Astrocyte of the cerebellum (primary cell): Measurements from ENCODE around the gene RALY.

Source experiments
- DNase-seq: peaks from one replicate; pipeline ENCODE4 v3.0.0-alpha.2; 2011; ENCODE audit warnings: low read depth
- H3K4me3 ChIP-seq: 2 replicates; pipeline ENCODE4 v1.5.1; 2011; ENCODE audit warnings: mild to moderate bottlenecking, low read depth, low read length, moderate library complexity
- CTCF ChIP-seq: IDR thresholded peaks from 2 replicates; pipeline ENCODE4 v1.5.1; 2012; ENCODE audit warnings: low read length, low read depth, moderate library complexity, mild to moderate bottlenecking; ENCODE audit errors: missing control alignments
- in situ Hi-C: cut with HindIII; loops from 2 replicates; pipeline ENCODE4 v1.10.0; 2017; ENCODE audit warnings: low sequenced_read_pairs

Gene RALY

GRCh38 chr20:33993576-33994221, at the start of gene RALY:
Gene RALY (plus strand): TSS chr20:33993911. CDS start chr20:34072075, 78,164 bp downstream.
- peak within 1 kb of the TSS; percentile 94 for H3K4me3 ChIP-seq
- in situ Hi-C loops: loop anchor here (5.0 kb wide), 1 partner anchor 101 kb away; no protein-coding TSS in a partner anchor
- DNase-seq: no peak
- no peak for TF ChIP-seq CTCF

GRCh38 chr20:33944914-33945313, 48.8 kb upstream of the RALY start:
- in situ Hi-C loops: no loop called here
- DNase-seq: no peak
- H3K4me3 ChIP-seq: no peak overlapping the region
- TF ChIP-seq CTCF: no peak

DNA sequence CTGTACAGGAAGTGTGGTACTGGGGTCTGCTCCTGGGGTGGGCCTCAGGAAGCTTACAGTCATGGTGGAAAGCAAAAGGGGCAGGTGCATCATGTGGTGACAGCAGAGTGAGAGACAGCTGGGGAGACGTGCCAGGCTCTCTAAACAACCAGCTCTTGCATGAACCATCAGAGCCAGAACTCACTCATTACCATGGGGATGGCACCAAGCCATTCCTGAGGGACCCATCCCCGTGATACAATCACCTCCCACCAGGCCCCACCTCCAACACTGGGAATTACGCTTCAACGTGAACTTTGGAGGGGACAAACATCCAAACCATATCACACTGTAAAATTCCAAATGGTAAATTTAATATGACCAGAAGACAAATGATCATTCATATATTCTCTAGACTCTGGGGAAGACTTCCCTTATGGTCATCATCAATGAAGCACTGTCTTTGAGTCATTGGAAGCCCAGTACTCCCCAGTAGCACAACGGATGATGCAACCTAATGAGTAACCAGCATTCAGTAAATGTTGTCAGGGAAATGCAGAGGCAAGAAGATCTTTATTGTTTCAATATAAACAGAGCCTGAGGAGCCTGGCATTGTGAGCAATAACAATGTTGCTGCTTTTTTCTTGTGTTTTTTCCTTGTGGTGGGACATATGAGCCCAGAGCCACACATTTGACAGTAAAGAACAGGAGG, 48.2 kb upstream of the RALY start:
- DNase-seq: no peak
- no peak overlapping the region for H3K4me3 ChIP-seq
- in situ Hi-C loops: no loop called here
- no peak for TF ChIP-seq CTCF

DNA sequence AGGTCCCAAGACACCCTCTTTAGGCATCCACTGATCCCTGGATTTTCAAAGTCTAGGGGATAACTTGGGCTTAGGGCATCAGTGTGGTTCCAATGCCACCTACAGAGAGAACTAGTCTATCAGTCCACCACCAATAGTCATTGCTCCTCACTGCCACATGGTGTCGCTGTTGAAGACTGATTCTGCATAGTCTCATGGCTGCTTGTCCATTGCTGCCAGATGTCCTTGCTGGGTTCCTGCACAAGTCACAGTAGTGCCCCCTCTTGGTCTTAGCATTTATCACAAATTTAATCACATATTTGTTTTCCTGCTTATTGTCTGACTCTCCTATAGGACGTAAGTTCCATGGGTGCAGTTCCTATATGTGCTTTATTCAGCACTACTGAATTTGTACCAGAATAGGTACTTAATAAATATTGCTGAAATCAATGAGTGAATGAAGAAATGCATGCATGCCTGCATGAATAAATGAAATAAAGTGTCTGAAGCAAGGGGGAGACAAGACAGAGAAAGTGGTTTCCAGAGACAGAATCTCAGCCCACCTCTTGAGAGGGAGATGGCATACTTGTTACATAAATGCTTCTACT, 45.9 kb upstream of the RALY start:
- no peak overlapping the region for H3K4me3 ChIP-seq
- in situ Hi-C loops: no loop called here
- no peak for DNase-seq
- TF ChIP-seq CTCF: peak; percentile 48

DNA sequence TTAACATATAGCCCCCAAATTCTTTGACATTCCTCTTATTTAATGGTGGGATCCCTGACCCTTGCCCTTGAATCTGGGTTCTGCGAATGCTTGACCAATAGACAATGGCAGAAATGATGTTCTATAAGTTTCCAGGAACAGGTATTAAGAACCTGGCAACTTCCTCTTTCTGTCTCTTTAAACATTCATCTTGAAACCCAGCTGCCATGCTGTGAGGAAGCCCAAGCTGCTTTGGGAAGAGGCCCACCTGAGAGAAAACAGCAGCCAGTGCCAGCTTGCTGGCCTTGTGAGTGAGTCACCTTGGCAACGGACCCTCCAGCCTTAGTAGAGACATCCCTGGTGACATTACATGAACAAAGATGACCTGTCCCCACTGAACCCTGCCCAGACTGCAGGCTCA, 45.2 kb upstream of the RALY start:
- no peak for DNase-seq
- TF ChIP-seq CTCF: no peak
- in situ Hi-C loops: no loop called here
- H3K4me3 ChIP-seq: no peak overlapping the region

GRCh38 chr20:33951171-33951570, 42.5 kb upstream of the RALY start:
- in situ Hi-C loops: no loop called here
- no peak for DNase-seq
- no peak overlapping the region for H3K4me3 ChIP-seq
- TF ChIP-seq CTCF: no peak
